Peyer's patch (tissue), 4 donors: ENCODE data around the gene TCEAL4.

Source experiments
- POLR2A ChIP-seq, 2 donors: fragments of 450-650 bp; IDR thresholded peaks; one replicate each; pipeline ENCODE4 v1.5.1; 2017; ENCODE audit warnings: antibody characterized with exemption in 2 of 2, mild to moderate bottlenecking in 2 of 2, moderate library complexity in 2 of 2
- TF ChIP-seq, protein P1 (sequence below), 6 experiments: fragments of 450-650 bp in 4 of 6; fragments of 200-600 bp in 2 of 6; sonication (generic) in 1 of 6; IDR thresholded peaks; one replicate each; pipeline ENCODE4 v1.5.1; 2017 to 2019; ENCODE audit warnings: antibody characterized with exemption in 6 of 6, mild to moderate bottlenecking in 3 of 6, moderate library complexity in 1 of 6

GRCh38 chrX:103630171-103630511, 44.8 kb downstream of the TCEAL4 start:
- TF ChIP-seq, protein P1, sequence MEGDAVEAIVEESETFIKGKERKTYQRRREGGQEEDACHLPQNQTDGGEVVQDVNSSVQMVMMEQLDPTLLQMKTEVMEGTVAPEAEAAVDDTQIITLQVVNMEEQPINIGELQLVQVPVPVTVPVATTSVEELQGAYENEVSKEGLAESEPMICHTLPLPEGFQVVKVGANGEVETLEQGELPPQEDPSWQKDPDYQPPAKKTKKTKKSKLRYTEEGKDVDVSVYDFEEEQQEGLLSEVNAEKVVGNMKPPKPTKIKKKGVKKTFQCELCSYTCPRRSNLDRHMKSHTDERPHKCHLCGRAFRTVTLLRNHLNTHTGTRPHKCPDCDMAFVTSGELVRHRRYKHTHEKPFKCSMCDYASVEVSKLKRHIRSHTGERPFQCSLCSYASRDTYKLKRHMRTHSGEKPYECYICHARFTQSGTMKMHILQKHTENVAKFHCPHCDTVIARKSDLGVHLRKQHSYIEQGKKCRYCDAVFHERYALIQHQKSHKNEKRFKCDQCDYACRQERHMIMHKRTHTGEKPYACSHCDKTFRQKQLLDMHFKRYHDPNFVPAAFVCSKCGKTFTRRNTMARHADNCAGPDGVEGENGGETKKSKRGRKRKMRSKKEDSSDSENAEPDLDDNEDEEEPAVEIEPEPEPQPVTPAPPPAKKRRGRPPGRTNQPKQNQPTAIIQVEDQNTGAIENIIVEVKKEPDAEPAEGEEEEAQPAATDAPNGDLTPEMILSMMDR (IDR thresholded peaks at IDR 0.05), result no peak
- TF ChIP-seq POLR2A (IDR thresholded peaks at IDR 0.05), result no peak
